Stimulated activated naive CD4-positive, alpha-beta T cell treated with Interleukin-2 at 50 U/mL for 16 hours (primary cell): ENCODE measurements around the gene TNS4.

Experiments
- DNase-seq: peaks from one replicate; lab custom pipeline; 2025; lab: John Stamatoyannopoulos, UW

TNS4 gene

GRCh38 chr17:40457964-40458791 is 43.2 kb downstream of the TNS4 start:
- DNase-seq, result no peak

- no peak for DNase-seq
Observed at GRCh38 chr17:40457369-40457768, 44.1 kb downstream of the TNS4 start.

- DNase-seq, result no peak
Observed at GRCh38 chr17:40456396-40456951, 44.9 kb downstream of the TNS4 start.

GRCh38 chr17:40454613-40454995 is 46.8 kb downstream of the TNS4 start:
- DNase-seq, result no peak

- no peak for DNase-seq
Observed at GRCh38 chr17:40453881-40454612, 47.4 kb downstream of the TNS4 start.

GRCh38 chr17:40452921-40453378 is 48.5 kb downstream of the TNS4 start:
- no peak for DNase-seq

GRCh38 chr17:40452216-40452787 is 49.1 kb downstream of the TNS4 start:
- DNase-seq, result no peak

GRCh38 chr17:40451420-40451819 is 50.0 kb downstream of the TNS4 start:
- no peak for DNase-seq

GRCh38 chr17:40450175-40450574 is 51.2 kb downstream of the TNS4 start:
- DNase-seq, result peak; percentile 34

GRCh38 chr17:40448639-40449261 is 52.7 kb downstream of the TNS4 start:
- DNase-seq, result no peak

- no peak for DNase-seq
Observed at GRCh38 chr17:40448213-40448638, 53.2 kb downstream of the TNS4 start.

- DNase-seq, result no peak
Observed at GRCh38 chr17:40447806-40448205, 53.6 kb downstream of the TNS4 start.

- no peak for DNase-seq
Observed at GRCh38 chr17:40447148-40447644, 54.2 kb downstream of the TNS4 start.

GRCh38 chr17:40445751-40446468 is 55.5 kb downstream of the TNS4 start:
- DNase-seq, result no peak

- DNase-seq, result no peak
Observed at GRCh38 chr17:40443988-40444899, 57.2 kb downstream of the TNS4 start.

GRCh38 chr17:40443196-40443987 is 58.0 kb downstream of the TNS4 start, which contains the start of gene IGFBP4:
IGFBP4 (plus strand) TSS chr17:40443450; CDS start chr17:40443736, 286 bp downstream.
- DNase-seq, result peak; percentile 57

GRCh38 chr17:40442392-40443195 is 58.8 kb downstream of the TNS4 start:
- no peak for DNase-seq

GRCh38 chr17:40440166-40440565 is 61.3 kb downstream of the TNS4 start:
- DNase-seq, result no peak
